ENCODE measurements around the gene KAZN. TPM values are rescaled to one million over a fixed set of nuclear protein-coding genes. Genes with fewer than 3 reads are reported as not detected.

The KAZN gene
- polyA plus RNA-seq, 1 of the 3 experiments (the other 2 are of a cell fraction) = 6.8 TPM

- no peak for DNase-seq
- peaks cover 37% of the 10 kb centered on the region for H3K79me2 ChIP-seq (ENCODE audit: insufficient read depth)
- H3F3A ChIP-seq (replicated peaks; ENCODE audit: insufficient read depth) = peaks cover 7% of the 10 kb centered on the region
- H4K20me1 ChIP-seq (ENCODE audit: insufficient read depth) = no peaks in the 10 kb centered on the region
- CTCF ChIA-PET = interaction anchor here (0.7 to 9.8 kb wide), 7 partner anchors 22 to 147 kb away, joined by 3 to 132 read pairs (median 5); no protein-coding TSS in a partner anchor
- peak overlapping the region; percentile 66 for H3K4me2 ChIP-seq
- H3K27ac ChIP-seq (ENCODE audit: low read depth in 2 of 2, low read length in 1 of 2) = no peak overlapping the region; a peak in 1 of 4 replicates
- no peaks in the 10 kb centered on the region for H3K36me3 ChIP-seq (replicated peaks in 1 of 2; ENCODE audit: control insufficient read depth in 1 of 2, insufficient read depth in 2 of 2, low read length in 1 of 2)
- WGBS (ENCODE audit: low lambda C conversion rate) = 89% methylated on average over 16 of the region's 17 CpGs
- TF ChIP-seq RFX5 (IDR thresholded peaks at IDR 0.05; ENCODE audit: low read length) = no peak
- TF ChIP-seq, protein P1, sequence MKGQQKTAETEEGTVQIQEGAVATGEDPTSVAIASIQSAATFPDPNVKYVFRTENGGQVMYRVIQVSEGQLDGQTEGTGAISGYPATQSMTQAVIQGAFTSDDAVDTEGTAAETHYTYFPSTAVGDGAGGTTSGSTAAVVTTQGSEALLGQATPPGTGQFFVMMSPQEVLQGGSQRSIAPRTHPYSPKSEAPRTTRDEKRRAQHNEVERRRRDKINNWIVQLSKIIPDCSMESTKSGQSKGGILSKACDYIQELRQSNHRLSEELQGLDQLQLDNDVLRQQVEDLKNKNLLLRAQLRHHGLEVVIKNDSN (IDR thresholded peaks at IDR 0.05; ENCODE audit: borderline replicate concordance, low read depth) = no peak
- no peak for TF ChIP-seq REST (IDR thresholded peaks at IDR 0.05; ENCODE audit: low read depth, low read length)
- TF ChIP-seq RXRA (IDR thresholded peaks at IDR 0.05; ENCODE audit: borderline replicate concordance, low read depth) = no peak
- no peak for TF ChIP-seq MEF2A (IDR thresholded peaks at IDR 0.05; ENCODE audit: borderline replicate concordance, low read depth)
- no peak for TF ChIP-seq SMC3 (IDR thresholded peaks at IDR 0.05; ENCODE audit: low read depth, low read length)
- TF ChIP-seq, protein P2, sequence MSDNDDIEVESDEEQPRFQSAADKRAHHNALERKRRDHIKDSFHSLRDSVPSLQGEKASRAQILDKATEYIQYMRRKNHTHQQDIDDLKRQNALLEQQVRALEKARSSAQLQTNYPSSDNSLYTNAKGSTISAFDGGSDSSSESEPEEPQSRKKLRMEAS (IDR thresholded peaks at IDR 0.05; ENCODE audit: low read depth) = no peak
- TF ChIP-seq EZH2phosphoT487 (IDR thresholded peaks at IDR 0.05; ENCODE audit: borderline replicate concordance, low read depth) = no peak
- TF ChIP-seq SIN3A (IDR thresholded peaks at IDR 0.05; ENCODE audit: borderline replicate concordance, low read depth, low read length) = no peak
- TF ChIP-seq, protein P3, sequence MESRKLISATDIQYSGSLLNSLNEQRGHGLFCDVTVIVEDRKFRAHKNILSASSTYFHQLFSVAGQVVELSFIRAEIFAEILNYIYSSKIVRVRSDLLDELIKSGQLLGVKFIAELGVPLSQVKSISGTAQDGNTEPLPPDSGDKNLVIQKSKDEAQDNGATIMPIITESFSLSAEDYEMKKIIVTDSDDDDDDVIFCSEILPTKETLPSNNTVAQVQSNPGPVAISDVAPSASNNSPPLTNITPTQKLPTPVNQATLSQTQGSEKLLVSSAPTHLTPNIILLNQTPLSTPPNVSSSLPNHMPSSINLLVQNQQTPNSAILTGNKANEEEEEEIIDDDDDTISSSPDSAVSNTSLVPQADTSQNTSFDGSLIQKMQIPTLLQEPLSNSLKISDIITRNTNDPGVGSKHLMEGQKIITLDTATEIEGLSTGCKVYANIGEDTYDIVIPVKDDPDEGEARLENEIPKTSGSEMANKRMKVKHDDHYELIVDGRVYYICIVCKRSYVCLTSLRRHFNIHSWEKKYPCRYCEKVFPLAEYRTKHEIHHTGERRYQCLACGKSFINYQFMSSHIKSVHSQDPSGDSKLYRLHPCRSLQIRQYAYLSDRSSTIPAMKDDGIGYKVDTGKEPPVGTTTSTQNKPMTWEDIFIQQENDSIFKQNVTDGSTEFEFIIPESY (IDR thresholded peaks at IDR 0.05; ENCODE audit: borderline replicate concordance, low read depth) = no peak
- TF ChIP-seq EP300 (IDR thresholded peaks at IDR 0.05; ENCODE audit: borderline replicate concordance in 1 of 2, low read depth in 1 of 2, low read length in 1 of 2) = no peak
- TF ChIP-seq NRF1 (IDR thresholded peaks at IDR 0.05; ENCODE audit: low read depth, low read length) = no peak
- TF ChIP-seq TCF12 (IDR thresholded peaks at IDR 0.05) = no peak
- TF ChIP-seq IRF3 (IDR thresholded peaks at IDR 0.05; ENCODE audit: low read depth, low read length) = no peak
- TF ChIP-seq FOXM1 (IDR thresholded peaks at IDR 0.05; ENCODE audit: low read depth) = no peak
- no peak for TF ChIP-seq YY1 (IDR thresholded peaks at IDR 0.05; ENCODE audit: low read depth)
- TF ChIP-seq, protein P4, sequence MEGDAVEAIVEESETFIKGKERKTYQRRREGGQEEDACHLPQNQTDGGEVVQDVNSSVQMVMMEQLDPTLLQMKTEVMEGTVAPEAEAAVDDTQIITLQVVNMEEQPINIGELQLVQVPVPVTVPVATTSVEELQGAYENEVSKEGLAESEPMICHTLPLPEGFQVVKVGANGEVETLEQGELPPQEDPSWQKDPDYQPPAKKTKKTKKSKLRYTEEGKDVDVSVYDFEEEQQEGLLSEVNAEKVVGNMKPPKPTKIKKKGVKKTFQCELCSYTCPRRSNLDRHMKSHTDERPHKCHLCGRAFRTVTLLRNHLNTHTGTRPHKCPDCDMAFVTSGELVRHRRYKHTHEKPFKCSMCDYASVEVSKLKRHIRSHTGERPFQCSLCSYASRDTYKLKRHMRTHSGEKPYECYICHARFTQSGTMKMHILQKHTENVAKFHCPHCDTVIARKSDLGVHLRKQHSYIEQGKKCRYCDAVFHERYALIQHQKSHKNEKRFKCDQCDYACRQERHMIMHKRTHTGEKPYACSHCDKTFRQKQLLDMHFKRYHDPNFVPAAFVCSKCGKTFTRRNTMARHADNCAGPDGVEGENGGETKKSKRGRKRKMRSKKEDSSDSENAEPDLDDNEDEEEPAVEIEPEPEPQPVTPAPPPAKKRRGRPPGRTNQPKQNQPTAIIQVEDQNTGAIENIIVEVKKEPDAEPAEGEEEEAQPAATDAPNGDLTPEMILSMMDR (IDR thresholded peaks at IDR 0.05) = no peak
- TF ChIP-seq JUND (IDR thresholded peaks at IDR 0.05) = no peak
- no peak for TF ChIP-seq TEAD4 (IDR thresholded peaks at IDR 0.05; ENCODE audit: borderline replicate concordance, insufficient read depth)
- no peaks in the 10 kb centered on the region for H3K9me3 ChIP-seq
- H3K4me3 ChIP-seq (ENCODE audit: low read depth in 2 of 2, low read length in 1 of 2) = no peak overlapping the region
- H3K9ac ChIP-seq = no peak overlapping the region
- no peaks in the 10 kb centered on the region for H3K27me3 ChIP-seq (ENCODE audit: insufficient read depth)
- peaks cover 14 to 42% of the 10 kb centered on the region in 2 experiments; a peak in 2 of 4 replicates for H3K4me1 ChIP-seq (ENCODE audit: control insufficient read depth in 1 of 2, insufficient read depth in 2 of 2, low read depth in 1 of 2, low read length in 1 of 2)
- POLR2A ChIA-PET = no interaction called here
- no peaks in the 10 kb centered on the region for H3K9me2 ChIP-seq
- H2AFZ ChIP-seq (ENCODE audit: low read depth) = no peak overlapping the region
These were observed 559.3 kb downstream of the KAZN start for GRCh38 chr1:15157524-15158399.
